Activated CD4-positive, alpha-beta T cell treated with anti-CD3 and anti-CD28 coated beads for 1 hour (primary cell): ENCODE data around the gene RNFT2.

ENCODE experiments used
- DNase-seq: peaks from one replicate; pipeline ENCODE4 v3.0.0-alpha.2; 2020

RNFT2 gene

DNA sequence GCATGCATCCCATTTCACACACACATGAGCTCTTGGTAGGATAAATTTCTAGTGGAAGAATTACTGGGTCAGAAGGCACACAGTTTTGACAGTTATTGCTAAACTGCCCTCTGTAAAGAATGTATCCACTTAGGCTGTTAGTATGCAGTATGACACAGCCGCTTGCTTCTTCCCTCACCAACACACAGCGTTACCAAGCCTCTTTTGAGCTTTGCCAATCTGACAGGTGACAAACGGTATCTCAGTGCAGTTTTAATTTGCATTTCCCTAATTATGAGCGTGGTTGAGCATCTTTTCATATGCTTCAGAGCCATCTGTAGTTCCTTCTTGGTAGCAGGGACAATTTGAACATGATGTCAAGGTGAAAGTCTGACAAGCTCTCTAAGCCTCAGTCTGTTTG lies 100.2 kb downstream of the RNFT2 start:
- no peak for DNase-seq

DNA sequence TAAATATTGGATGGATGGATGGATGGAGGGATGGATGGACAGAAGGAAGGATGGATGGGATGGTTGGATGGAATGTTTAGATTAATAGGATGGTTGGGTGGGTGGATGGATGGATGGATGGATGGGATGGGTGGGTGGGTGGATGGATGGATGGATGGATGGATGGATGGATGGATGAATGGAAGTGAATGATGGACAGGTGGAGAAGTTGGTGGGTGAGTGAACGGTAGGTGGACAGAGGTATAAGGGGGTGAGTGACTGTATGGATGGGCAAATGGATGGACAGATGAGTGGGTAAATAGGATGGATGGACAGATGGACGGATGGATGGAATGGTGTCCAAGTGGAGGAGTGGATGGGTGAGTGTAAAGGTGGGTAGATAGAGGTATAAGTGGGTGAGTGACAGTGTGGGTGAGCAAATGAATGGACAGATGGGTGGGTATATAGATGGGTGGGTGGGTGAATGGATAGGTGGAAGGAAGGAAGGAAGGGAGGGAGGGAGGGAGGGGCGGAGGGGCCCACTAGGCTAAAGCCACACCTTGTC lies 101.2 kb downstream of the RNFT2 start:
- no peak for DNase-seq

DNA sequence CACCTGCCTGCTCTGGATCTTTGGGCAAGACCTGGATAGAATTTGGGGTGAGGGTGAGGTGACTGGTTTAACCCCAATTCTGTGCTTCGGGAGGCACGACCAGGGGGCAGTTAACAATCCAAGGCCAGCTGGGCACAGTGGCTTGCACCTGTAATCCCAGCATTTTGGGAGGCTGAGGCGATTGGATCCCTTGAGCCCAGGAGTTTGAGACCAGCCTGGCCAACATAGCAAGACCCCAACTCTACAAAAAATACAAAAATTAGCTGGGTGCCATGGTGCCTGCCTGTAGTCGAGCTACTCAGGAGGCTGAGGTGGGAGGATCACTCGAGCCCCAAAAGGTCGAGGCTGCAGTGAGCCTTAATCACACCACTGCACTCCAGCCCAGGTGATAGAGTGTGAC lies 105.0 kb downstream of the RNFT2 start:
- no peak for DNase-seq

DNA sequence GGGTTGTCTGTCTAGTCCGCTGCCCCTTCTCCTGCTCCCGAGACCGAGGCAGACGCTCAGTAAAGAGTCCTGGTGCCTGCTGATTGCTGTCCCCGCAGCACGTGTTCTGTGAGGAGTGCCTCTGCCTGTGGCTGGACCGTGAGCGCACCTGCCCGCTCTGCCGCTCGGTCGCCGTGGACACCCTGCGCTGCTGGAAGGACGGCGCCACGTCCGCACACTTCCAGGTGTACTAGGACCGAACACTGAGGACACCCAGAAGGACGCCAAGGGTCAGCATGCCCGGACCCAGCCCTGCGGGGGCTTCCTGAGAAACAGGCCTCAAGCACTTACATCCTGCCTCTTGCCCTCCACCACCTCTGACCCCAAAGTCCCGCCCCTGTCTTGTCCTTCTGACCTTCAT lies 111.1 kb downstream of the RNFT2 start:
- no peak for DNase-seq

DNA sequence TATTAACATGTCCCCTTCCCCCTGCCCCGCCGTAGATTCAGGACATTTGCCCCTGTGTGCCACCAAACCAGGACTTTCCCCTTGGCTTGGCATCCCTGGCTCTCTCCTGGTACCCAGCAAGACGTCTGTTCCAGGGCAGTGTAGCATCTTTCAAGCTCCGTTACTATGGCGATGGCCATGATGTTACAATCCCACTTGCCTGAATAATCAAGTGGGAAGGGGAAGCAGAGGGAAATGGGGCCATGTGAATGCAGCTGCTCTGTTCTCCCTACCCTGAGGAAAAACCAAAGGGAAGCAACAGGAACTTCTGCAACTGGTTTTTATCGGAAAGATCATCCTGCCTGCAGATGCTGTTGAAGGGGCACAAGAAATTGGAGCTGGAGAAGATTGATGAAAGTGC lies 114.2 kb downstream of the RNFT2 start:
- DNase-seq, result no peak

DNA sequence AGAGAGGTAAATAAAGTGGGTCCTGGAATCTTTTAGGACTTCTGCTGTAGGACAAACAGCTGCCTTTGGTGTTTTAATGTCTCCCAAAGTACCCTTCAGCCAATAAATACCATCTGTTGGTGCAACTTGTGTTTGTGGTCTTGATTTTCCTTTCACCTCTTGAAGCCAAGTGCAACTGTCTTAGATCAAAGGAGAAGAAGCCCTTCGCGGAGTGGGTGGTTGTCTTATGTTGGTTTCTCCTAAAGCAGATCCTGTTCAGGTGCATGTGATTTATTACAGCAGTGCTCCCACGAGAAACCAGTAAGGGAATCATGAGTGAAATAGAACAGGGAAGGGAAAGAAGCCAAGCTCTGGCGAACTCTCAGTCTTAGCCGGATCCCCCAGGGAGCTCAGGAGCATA lies 115.4 kb downstream of the RNFT2 start:
- no peak for DNase-seq

DNA sequence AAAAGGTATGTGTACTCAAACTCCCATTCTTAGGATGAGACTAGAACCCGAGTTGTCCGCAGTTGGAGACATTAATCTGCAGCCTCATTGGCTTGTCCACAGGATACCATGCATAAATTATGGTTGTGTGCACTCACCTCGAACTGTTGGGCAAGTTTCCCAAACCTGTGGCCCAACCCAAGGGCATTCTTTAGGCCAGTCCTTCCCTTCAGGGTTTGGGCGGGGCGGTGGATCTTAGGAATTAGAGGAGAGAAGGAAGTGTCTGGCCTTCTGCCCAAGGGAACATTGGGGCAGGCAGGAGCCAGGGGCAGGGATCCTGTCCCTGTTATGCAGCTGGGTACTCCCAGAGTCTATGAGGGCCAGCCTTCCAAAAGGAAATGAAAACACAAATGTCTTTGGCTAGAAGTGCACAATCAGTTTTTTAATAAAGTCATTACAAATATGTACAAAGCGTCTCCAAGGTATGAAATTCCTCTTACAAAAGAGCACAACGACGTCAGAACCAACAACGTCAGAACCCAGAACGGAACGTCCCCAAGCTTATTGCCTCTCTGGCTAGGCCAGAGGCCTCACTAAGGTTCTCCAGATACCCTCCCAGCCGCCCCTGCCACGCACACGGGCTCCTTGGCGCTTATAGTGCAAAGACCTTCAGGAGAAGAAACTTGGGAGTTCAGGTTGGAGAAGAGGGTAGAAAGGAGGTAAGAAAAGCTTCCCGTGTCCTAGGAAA lies 117.8 kb downstream of the RNFT2 start:
- DNase-seq, result no peak

DNA sequence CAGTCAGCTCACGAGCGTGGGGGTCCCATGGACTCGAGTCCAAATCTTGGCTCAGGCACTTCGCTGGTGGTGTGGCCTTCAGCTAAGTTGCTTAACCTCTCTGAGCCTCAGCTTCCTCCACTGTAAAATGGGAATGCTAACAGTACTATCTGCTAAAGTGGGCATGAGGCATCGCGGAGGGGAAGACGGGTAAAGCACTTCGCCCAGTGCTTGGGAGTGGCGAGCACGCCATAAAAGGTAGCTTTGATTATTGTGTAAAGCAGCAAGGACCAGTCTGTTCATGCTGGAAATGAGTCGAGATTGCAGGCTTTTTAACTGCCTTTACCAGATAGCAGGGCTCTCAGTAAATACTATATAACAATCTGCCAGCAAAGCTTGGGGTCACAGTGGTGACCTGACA lies 118.6 kb downstream of the RNFT2 start:
- no peak for DNase-seq

DNA sequence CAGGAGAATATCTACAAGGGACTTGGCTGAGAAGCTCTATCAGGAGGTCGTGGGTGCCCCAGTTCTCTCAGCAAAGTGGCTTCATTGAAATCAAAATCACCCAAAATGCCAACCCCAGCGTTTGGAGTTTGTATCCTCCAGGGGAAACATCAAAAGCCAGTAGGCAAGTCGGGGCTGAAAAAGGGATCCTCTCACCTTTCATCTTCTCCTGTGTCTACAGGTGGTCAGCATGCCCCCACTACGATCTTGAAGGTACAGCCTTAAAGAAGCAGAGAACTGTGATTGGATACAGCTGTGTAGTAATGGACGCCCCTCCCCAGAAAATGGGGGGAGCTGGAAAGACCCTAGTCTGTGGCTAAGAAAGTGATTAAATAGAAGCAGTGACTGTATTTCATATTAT lies 121.0 kb downstream of the RNFT2 start:
- DNase-seq, result no peak

DNA sequence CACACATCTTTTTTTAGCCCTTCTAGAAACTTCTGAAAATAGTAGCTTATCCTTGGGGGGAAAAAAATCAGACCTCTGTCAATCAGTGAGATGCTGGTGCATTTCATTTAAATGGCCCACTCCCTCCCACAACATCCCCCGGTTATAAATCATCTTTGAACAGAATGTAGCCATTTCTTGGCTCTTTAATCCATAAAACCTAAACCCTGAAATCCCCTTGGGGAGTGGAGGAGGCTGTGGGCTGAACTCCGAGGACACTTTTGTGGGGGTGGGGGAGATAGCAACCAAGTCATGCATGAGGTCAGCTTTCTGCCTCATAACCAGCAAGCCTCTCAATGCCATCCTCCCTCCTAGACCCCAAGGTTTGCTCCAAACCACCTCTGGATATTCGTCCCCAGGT lies 122.1 kb downstream of the RNFT2 start:
- no peak for DNase-seq

DNA sequence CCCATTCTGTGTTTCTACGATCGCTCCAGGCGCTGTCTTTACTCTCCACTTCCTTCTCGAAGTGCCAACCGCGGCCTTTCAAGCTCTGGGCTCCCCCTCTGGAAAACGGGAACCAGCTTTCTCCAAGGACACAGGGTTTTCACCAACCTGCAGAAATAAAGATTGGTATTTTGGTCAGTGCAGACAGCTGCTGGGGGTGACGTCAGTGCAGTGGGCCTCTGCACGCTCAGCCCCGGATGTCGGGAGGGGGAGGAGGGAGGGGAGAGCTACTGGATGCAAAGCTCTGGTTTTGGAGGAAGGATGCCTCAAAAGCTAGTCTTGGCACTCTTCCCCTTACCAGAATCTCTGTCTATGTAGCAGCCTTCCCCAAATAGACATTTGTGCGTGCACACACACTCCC lies 123.2 kb downstream of the RNFT2 start:
- no peak for DNase-seq

DNA sequence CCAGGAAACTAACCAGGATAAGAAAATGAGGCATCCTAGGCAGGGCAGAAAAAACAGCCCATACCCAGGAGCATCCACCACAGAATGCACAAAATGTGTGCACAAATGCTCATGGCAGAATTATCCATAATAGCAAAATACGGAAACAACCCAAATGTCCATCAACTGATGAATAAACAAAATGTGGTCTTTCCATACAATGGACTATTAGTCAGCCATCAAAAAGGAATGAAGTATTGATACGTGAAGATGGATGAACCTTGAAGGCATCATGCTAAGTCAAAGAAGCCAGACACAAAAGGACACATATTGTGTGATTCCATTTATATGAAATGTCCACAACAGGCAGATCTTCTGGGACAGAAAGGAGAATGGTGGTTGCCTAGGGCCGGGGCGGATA lies 124.1 kb downstream of the RNFT2 start:
- DNase-seq, result no peak

DNA sequence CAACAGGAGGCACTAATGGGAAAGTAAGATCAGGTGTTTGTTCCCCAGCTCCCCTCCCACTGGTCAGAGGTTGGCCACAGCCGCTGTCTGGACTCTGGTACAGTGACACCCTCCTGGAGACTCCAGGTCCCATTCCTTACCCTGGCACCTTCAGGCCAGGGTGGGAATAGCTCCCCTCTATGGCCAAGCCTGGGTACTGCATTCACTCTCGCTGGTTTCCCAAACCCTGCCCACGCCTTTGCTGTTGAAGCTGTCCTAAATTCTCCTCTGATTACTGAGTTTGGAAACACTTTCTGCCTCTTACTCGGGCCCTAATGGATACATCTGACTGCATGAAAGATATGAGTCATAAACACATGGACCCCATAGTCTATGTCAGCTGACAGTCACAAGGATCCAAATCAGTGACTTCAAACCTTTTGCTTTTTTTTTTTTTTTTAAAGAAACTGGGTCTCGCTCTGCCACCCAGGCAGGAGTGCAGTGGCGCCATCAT lies 125.2 kb downstream of the RNFT2 start:
- DNase-seq, result no peak

DNA sequence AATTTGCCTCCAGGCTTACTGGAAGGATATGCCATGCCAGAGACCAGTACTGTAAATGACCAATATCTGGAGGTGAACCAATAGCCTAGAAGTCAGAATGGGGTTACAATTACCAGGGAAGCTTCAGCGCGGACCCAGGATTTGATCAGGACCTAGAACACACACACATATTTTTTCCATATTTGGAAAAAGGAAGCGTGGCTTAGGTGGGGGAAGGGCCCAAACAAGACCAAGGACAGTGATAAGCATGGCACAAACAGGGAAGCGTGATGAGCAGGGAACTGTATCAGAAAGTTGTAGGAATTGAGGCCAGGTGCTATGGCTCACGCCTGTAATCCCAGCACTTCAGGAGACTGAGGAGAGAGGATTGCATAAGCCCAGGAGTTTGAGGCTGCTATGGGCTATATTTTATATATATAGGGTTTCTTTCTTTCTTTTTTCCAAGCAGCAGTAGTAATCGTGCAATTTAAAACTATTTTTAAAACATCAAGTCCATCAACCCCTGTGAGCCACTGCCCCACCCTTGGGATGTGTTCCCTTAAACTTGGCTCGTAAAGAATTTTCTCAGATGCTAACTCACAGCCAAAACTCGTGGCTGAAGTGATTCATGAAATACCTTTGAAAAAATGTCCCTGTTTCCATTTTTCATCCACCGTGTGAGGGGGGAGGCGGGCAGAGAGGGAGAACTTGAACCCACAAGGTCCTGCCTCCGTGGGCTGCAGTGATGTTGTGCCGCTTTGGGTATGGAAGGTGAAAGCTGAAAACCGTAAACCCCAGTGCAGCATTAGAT lies 126.5 kb downstream of the RNFT2 start:
- DNase-seq, result no peak

DNA sequence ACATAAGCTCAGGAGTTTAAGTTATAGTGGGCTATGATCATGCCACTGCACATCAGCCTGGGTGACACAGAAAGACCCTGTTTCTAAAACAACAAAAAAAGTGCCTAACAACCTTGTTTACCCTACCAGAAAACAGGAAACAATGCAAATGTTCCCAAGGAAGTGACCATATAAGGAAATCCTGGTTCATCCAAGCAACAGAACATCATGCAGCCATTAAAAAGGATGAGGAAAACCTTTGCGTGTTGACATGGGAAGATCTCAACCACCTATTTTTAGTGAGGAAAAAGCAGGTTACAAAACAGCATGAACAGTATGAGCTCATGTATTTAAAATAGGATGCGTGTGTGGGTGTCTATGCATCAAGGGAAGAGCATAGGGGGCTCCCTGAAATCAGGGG lies 129.4 kb downstream of the RNFT2 start:
- no peak for DNase-seq

DNA sequence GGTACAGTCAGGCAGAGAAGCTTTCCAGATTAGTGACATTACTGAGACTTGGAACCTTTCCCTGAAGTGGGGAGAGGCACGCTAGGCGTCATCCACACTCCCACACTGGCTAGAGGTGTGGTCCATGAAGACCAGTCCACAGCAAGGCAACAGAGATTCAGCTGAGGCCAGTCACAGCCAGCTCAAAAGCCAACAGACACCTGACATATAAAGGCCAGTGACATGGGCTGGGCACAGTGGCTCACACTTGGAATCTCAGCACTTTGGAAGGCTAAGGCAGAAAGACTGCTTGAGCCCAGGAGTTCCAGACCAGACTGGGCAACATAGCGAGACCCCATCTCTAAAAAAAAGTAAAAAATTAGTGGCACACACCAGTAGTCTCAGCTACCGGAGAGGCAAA lies 132.2 kb downstream of the RNFT2 start:
- DNase-seq, result no peak

DNA sequence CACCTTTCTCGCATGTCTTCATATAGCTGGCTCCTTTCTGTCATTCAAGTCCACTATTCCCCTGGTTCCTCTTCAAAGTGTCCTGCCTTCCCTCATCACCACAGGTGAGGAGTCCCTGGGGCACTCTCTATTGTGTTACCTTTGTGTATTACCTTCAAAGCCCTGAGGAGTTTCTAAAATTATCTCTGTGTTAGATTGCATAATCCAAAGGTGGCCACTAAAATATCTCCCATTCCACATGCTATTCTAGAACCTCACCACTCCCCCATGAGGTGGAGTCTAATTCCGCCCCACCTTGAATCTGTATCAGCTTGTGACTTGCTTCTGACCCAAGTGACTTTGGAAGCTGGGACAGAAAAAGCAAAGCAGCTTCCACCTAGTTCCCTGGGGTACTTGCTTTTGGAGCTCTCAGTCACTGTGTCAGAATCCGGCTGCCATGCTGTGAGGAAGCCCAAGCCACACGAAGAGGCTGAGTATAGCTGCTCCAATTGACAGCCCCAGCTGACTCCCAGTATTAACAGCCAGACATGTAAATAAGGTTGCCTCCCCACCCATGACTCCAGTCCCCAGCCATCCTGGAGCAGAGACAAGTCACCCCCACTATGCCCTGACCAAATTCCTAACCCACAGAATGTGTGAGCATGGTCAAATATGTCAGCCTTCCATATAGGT lies 136.3 kb downstream of the RNFT2 start:
- DNase-seq, result no peak

DNA sequence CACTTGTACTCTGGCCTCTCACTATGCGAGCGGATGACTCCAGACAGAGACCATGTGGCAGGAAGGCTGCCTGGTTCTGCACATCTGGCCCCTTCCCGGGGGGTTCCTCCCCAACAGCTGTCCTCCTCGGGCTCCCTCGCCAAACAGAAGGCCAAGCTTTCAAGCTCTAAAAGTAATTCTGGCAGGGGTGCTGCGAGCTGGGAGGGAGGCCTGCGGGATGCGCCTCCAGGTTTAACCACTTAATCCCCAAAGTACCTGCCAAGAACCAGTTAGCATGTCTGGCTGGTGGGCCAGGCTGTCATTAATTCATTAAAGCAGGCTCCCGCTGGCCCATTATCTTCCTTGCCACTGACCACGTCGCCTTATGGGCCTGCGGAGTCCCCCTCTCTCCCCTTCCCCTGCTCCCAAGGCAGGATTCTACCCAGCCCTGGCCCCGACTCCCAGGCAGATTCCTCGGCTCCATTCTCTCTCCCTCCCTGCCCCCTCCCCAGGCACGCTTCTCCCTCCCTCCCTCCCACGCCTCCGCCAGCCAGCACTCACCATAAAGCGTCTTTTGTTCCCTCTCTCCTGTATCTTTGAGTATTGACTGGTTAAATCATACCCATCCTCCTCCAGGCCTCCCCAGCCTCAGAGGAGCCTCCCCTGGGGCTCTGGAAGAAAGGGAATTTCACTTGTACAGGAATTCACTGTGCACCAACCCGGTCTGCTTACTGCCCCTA lies 138.2 kb downstream of the RNFT2 start:
- no peak for DNase-seq

DNA sequence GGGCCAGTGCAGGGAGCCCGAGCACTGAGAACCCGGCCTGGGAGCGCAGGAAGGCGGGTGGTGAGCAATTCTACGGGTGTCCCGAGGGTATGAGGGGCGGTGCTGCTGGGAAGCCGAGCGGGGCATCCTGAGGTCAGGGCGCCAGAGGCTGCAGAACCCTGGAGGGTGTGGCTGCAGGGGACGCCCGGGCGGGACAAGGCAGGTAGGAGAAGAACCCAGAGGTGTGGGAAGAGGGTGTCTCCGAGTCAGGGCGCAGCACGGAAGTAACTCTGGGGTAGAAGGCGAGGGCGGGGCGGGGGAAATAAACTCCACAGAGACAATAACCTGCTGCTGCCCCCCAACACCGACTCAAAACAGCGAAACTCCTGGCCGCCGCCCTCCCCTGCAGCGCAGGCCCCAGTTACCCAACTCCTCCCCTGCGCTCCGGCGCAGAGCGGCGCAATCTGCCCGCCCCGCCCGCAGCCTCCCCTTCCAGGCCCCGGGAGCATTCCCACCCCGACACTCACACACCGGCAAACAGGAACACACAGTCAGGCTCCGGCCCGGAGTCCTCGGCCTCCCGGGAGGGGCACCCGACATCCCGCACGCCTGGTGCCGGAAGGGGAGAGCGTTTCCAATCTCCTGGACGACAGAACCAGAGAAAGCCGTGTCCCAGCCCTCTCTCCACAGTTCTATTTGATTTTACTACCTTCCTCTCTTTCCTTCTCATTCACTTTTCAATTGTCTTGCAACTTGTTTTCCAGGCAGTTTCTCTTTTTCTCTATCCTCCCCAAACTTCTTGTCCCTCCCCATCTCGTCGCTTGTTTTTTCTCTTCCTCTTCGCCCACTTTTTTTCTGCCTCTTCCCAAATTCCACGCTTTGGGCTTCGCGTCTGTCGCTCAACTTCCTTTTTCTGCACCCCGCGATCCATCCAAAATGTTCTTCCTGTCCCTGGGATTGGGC lies 140.7 kb downstream of the RNFT2 start:
- DNase-seq, result no peak

DNA sequence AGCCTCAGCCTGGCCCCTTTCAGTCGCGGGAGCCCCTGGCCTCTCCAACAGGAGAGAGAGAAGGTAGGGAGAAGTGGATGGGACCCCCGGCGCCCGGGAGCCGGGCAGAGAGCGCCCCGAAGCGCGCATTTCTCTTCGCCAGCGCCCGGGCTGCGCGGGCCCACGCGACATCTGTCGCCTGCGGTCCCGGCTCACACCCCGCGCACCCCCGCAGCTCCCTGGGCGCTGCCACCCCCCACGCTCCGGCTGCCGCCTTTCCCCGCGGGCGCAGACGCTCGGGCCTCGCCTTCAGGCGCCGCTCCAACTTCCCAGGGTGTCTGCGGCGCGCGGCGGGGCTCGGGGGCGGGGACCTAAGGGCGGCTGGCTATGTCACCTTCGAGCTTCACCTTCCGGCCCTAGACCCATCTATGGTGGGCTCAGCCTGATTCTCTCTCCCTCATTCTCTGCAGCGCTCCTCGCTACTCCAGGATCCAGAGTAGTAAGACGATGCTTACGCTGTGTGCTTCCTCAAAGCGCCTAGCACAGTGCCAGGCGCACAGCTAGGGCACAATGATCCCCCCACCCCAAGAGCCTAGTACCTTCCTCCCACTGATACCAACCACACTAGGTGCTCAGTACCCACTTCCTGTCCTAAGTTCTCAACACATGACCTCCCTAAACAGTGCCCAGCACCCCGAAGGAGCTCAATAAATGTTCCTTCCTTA lies 141.5 kb downstream of the RNFT2 start:
- no peak for DNase-seq

DNA sequence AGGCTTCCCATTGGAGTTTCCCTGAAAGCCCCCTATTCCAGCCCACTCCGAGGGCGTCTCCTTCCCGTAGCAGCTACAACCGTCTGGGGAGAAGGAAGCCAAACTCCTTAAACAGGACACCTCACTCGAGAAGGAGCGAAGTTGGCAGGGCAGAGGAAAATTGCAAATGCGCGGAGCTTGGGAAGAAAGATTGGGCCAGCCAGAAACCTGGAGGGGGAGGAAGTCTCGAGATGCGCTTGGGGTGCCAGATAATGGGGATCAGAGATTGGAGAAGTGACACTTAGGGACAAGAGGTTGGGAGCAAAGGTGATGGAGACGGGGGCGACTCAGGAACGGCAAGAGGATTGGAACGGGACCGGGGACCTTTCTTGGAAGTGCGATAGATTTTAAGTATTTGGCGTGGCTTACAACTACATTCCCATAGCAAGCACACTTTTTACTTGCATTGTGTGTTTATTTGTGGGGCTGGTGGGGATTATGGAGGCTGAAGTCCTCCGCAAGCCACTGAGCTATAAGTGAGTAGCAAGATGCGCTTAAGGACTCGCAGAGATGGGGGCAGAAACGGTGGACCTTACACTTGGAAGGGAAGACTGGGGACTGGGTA lies 142.2 kb downstream of the RNFT2 start:
- DNase-seq, result no peak
